Kasumi-1 (cell line): Measurements from ENCODE around the gene FZD7.

ENCODE experiments used
- DNase-seq, 2 experiments: peaks; one replicate each; lab custom pipeline; 2025; lab: John Stamatoyannopoulos, UW

Gene FZD7

DNA sequence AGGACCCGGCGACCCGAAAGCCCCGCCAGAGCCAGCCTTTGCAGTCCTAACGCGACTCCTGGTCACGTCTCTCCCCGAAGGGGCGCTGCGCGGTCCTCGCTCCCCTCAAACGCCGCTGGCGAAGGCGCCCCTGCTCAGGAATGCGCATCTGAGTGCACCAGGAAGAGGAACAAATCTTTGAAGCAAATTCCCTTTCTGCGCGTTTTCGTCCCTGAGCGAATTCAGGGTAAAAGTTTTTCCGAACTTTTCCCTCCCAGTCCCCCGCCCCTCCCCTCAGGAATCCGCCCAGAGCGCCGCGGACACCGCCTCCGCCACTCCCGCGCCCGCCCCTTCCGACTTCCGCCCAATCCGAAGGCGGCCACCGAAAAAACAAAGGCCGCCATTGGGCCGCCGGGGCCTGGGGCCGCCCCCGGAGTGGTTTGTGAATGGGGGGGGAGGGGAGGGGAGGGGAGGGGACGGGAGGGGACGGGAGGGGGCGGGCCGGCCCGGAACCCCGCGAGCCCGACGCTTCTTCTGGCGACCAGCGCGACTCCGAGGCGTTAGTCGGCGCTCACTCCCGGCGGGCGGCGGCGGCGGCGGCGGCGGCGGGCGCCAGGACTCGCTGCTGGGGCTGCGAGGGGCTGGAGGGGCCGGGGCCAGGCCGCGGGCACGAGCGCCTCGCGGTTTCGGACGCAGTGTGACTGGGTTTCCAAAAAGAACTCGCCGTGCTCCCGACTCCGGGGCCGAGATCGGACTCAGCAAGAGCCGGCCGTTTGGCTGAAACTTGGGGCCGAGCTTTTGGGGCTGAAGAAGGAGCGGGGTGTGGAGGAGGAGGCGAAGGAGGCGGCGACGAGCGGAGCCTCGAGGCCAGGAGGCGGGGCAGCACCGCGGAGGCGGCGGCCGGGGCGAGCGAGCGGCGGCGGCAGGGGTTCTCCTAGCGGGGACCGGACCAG, at the start of gene FZD7:
Gene FZD7, plus strand, starts transcription at position 539 of the 932 bp plus-strand sequence. CDS start 793 bp downstream, outside the sequence.
- DNase-seq = peak; percentile 88

DNA sequence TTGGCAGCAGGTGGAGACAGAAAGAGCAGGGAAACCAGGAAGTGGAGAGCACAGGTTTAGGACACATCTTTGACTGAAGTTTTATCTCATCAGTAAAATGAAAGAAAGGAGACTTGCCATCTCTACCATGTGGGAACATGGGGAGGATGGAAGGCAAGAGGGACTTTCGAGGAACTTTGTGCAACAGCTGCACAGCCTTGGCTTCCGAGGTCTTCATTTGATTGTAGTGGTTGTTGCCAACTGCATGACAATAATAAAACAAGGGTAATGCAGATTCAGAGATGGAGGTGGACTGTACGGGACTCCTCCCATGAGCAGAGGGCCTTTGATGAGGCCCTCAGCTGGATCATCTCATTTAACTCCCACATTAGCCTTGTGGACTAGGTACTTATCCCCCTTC, 49.3 kb upstream of the FZD7 start:
- no peak for DNase-seq

DNA sequence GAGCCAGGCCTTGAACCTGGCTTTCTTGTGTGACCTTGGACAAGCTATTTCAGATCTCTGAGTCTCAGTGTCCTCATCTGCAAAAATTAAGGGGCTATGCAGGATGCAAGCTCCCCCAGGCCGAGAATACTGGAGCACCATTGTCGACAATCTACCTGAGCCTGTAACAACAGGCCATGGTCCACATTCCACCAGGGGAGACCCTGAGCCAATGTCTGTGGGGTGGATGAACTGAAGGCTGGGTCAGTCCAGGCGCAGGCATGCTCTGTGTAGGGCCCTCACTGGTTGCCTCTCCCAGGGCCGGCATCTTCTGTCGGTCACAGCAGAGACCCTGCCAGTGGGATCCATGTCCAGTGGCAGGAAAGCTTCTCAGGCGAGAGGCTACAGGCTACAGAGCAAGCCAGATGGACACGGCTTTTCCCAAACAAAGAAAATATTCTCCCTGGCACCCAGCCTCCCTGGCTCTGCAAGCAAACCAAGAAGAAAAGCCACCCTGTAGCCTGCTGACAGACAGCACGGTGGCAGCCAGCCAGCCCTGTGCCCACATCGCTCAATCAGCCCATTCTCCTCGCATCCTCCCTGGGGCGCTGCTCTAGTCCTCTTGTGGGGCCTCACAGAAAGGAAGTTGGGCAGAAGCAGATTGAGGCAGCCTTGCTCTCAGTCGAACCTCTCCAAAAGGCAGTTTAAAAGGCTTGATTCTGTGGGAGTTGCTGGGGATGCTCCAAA, 48.7 kb upstream of the FZD7 start:
- DNase-seq = peak; percentile 76 to 87

DNA sequence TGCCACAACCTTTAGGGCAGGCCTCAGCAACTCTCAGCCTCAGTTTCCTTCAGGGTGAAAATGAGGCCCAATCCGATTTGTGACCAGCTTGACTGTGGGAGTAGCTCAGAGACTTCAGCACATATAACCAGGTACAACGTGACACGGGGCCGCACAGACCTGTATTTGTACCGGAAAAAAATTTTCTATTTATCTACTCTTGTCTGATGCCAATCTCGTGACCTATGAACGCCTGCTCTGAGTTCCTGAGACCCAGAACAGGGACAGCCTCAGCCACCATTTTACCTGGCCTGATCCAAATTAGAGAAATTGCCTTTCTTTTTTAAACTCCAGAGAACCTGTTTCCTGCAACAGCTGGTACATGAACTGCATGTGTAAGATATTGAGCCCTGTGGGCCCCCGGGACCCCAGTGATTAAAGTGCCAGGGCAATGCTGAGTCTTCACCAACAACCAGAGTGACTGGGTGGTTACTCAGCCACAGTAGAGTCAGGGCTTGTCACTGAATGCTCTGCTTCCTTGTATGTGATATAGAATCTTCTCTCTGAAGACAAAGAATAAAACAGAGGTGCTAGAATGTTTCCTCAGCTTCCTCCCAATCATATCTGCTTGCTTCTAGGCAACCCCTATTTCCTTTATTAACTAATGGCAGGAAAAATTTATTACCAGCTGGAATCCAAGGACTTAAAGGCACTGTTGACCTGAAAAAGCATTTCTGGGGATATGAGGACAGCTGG, 47.8 kb upstream of the FZD7 start:
- DNase-seq = no peak

DNA sequence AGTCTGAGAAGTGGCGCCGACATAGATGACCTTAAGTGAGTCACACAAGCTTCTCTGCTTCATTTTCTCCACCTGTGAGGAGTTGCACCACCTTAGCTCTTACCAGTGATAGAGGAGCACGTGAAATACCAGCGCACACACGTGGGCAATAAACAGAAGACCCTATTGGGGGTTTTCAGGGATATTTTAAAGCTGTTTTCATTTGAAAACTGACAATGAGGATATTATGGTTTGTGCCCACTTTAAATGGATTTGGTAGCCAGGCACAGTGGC, 47.3 kb upstream of the FZD7 start:
- no peak for DNase-seq

DNA sequence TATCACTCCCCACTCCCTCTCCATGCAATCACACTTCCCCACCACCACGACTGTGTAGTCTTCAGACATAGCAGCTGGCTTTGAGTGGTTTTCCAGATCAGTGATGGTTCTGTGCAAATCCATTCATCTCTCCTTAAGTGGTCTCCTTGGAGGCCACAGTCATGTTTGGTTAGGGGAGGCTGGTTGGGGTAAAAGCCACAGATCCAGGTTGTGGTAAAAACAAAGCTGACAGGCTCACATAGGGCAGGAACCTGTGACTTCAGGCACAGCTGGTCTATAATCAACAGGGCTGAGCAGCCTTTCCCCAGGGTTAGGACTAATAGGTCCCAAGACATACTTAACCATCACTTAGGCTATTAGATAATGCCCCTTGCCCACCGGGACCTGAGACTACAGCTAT, 46.2 kb upstream of the FZD7 start:
- DNase-seq = no peak

DNA sequence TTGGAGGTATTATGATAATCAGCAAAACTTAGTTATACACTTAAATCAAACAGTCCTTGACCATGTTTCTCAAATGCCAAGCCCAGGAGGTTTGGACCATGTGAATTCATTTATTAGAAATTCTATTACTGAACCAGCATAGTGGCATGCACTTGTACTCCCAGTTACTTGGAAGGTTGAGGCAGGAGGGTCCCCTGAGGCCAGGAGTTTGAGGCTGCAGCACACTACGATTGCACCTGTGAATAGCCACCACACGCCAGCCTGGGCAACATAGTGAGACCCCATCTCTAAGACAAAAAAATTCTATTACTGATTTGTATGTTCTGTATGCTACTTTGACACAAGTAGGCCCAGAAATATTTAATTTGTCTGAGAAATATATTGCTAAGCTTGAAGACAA, 43.6 kb upstream of the FZD7 start:
- no peak for DNase-seq

DNA sequence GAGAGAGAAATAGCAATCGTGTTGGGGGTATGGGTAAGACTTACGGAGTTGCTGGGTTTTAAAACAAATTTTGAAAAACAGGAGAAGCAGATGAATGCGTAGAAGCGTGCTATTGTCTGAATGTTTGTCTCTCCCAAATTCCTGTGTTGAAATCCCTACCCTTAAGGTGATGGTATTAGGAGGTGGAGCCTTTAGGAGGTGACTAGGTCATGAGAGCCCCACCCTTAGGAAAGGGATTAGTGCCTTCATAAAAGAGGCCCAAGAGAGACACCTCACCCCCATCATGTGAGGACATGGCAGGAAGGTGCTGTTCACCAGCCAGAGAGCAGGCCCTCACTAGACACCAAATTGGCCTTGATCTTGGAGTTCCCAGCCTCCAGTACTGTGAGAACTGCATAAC, 40.7 kb upstream of the FZD7 start:
- no peak for DNase-seq

DNA sequence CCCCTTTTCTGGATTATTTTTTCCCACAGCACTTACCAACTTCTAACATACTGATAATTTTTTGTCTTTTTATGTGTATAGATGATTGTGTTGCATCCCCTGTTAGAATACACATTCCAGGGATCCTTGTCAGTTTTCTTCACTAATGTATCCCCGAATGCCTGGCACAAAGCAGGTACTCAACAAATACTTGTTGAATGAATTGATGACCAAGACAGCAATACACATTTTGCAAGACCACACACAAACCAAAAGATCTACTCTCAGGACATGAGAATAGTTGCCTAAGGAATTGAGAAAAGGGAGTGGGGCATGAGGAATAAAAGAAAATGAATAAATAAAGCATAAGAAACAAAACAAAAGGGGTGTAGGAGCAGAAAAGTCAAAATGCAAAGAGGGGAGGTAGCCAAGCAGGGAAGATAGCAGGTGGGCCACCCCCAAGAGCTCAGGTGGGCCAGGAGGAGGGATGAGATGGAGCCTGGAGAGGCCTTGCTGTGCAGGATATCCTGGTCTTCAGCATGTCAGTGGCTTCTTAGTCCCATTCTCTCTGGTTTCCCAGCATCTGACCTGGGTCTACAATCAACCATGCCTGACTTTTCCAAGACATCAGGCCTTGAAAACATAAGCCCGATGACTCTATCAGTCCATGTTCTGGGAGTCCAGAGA, 38.5 kb upstream of the FZD7 start:
- DNase-seq = no peak

DNA sequence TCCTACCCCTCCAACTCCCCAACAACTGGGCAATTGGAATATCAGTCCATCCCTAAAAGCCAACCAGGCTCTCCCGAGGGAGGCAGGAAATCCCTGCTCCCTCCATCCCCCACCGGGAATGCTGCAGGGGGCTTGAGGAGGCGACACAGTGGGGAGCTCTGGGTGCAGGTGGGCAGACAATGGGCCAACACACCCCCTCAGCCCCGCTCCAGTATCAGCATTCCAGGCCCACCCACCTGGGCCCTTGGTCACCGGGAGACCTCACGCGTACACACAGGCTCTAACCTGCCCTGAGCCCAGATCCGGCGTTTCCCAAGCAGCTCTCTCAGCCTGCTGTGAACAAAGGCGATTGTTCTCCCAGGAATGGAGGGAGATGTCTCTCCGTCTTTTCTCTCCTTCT, 37.6 kb upstream of the FZD7 start:
- DNase-seq = no peak

DNA sequence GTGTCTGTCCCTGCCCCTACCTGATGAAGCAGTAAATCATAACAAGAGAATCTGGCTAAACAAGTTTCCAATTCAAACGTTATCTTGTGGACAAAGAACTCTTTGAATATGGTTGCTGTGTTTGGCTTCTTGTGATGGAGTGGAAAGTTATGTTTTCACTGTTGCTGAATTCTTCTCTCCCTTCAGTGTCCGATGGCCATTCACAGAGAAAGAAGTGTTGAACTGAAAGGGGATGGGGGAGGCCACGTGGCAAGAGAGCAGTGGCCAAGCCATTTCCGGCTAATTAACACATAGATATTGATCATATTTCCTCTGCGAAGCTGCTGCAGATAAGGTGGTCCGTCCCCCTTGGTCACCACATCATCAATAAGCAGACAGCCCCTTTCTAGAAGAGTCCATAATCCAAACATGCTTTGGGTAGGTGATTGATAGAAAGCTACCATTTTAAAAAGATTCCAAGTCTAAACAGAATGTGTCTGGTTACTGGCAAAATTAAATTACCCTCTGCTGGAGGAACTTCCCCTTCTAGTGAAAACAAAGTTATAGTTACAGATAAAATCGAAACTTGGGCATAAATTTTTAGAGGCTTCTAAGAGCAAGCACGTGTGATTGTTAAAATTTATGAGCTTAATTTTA, 36.9 kb upstream of the FZD7 start:
- DNase-seq = no peak

DNA sequence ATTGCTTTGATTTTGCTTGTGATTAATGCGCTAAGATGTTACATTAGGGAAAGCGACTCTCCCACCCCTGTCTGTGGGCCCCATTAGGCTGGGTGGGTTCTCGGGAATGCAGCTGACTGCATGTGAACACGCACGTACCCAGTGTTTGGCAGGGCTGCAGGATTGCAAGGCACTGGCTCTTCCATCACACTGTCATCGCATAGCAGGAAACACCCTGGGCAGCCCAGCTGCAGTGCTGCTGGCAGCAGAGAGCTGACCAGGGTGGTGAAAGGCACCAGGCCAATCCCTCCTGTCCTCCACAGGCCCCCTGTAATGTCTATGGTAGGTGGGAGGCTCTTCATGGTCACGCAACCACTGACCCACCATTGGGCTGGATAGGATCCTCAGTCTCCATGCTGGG, 34.4 kb upstream of the FZD7 start:
- no peak for DNase-seq

DNA sequence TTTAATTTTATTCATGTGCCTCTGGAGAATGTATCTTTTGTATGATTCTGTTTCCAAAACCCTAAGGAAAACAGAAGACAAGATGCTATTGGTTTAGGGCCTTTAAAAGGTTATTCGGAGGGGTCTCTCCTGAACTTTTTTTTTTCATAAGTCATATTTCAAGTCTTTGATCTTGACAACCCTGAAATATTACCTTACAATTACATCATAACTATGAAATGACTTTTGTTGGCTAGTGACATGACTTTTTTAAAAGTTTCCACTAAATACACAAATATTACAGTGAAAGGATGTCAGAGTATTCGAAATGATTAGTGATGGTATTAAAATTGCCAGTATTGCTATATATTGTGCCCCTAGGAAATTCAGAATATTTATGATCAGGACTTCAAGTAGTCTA, 31.8 kb upstream of the FZD7 start:
- no peak for DNase-seq

DNA sequence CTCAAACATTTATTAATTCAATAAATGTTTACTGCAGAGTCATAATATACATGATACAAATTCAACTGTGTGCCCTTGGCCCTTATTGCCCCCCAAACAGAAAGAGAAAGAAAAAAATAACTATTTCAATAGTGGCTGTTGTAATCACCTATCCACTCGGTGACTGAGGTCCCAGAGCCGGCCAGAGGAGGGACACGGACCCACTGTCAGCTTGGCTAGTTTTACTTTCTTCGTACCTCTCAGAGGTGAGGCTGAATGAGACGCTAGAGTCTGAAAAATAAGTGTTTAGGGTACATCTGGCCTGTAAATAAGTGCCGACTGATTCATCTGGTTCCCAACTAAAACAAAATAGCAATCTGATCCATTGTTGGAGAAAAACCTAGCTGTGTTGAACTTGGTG, 31.3 kb upstream of the FZD7 start:
- DNase-seq = no peak

DNA sequence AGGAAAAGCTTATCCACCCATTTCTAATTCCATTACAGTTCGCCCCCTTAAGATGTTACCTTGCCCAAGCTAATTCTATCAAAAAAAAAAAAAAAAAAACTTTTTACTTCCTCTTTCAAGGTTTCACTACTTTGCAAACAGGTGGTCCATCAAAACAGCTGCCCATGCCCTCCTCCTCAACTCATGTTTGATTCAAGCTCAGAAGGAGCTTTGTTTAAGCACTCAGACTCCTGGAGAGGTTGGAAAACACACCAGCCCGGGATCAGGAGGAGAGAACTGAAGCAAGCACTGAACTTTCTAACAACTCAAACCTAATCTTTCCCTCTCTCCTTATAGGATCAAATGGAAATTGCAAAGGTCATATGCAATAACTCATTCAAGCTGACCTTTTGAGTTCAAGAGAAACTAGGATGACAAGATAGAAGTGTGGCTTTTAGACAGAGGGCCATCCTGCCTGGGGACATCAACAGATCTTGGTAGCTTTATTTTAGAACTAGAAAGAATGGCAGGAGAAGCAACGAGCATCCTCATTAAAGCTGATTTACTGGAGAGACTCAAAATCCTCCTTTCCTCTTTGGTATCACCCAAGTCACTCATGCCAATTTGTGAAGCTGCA, 28.3 kb upstream of the FZD7 start:
- no peak for DNase-seq

DNA sequence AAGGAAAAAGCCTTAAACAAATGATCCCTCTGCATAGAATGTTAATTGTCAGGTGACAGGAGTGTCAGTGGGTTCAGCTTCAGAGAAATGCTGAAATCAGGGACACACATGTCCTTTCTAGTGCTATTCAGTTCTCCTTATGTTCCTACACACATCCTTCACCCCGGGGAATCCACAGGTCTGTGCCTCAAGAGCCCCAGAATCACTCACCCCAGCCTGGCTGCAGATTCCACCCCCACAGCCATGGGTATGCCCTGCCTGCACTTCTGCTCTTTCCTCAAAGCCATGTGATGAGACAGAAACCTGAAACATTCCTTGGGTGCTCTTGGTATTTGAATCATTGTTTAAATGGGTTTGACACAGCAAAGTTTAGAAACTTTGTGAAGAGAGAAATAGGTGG, 27.4 kb upstream of the FZD7 start:
- DNase-seq = no peak

DNA sequence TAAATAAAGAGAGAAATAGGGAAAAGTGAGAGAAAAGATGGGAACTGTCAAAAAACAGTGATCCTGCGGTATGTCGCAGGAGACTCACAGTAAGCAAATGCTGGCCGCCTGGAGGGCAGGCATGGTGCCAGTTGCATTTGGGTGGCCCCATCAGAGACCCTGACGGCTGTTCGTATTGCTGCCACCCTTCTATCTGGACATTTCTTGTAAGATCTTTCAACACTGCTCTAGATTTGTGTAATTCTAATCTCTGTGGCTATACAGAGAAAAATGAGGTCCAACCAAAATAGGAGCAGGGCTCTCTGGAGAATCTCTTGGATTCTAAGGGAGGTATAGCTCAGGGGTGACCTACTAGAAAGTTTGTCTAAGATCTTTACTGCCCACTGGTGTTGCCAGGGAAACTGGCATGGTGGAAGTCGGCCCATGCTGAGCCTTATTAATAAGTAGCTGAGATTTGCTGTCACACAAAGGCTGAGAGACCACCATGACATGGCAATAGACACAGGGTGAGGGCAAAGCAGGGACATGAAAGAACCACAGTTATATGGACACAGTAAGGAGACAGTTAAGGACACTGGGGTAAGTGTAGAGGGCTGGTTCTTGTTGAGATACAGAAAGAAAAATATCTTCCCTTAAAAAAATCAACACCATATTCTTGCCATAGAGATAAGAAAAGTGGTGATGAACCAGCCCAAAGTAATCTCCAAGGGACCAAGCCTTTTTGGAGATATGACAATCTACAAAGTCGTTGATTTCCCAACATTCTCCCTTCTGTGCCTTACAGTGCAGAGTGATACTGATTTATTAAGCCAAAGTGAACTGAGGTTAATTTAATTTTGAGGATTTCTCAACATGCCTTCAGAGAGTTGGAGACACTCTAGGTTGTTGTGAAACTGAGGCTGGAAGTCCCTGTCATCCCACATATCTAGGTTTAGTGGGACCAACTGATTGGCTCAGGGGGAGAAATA, 26.4 kb upstream of the FZD7 start:
- no peak for DNase-seq

DNA sequence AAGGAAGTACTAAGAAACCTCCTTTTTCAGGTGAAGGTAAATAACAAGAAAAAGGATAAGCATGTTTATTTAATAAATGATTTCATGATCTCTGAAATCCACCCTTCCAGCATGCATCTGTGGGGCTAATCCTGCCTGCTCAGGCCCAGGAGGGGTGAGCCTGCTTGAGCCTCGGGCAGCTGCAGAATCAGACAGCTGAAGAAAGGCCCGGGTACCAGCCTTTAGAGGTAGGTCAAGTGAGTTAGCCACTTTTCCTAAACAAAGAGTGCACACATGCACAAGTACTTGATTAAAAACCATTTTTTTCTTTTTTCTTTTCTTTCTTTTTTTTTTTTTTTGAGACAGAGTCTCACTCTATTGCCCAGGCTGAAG, 25.7 kb upstream of the FZD7 start:
- DNase-seq = no peak

DNA sequence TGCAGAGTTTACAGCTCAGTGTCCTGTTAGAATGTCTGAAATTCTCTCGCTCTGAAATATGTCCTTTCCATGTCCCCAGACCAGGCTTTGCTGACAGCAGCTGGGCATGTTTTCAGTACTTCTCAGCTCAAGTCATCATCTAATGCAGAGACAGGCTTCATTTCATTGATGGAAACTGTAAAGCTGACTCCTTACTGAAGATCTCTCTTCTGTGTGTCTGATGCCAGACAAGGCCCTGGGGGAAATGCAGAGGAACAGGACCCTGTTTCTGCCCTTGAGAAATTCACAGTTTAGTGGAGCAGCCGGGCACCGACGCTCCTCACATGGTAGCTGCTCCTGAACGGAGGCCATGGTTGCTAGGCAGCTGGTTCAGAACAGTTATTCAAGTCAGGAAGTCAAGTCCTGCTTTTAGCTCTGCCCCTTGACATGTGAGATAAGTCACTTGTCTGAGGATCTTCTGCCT, 24.6 kb upstream of the FZD7 start:
- no peak for DNase-seq

DNA sequence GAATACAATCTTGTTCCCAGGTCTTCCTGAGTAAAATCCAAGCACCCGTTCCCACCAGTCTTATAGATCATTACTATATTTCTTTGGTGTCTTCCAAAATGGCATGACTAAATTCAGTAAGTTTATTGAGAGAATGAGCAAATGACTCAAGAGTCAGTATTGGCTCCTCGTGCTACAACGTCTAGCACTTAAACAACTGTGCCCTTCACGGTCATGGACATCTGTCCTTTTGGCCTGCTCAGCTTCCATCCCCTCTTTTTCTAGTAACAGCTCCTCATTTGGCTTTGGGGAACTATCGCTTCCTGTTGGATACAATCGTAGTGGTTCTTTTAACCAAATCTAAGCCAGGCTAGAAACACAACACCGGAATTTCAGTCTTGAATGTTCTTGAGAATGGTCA, 24.1 kb upstream of the FZD7 start:
- no peak for DNase-seq
